OCI-LY7 (cell line): ENCODE results near the gene SHISA2.

Source experiments
- CTCF ChIP-seq: fragments of 200-600 bp; sonication (generic); conservative IDR thresholded peaks from 2 replicates; pipeline ENCODE4 v1.5.1; 2014; ENCODE audit warnings: mild to moderate bottlenecking, antibody characterized with exemption, low read length, moderate library complexity, mixed read lengths
- EZH2phosphoT487 ChIP-seq: fragments of 200-600 bp; sonication (generic); IDR thresholded peaks from 2 replicates; pipeline ENCODE4 v1.6.1; 2018; ENCODE audit warnings: low read depth, borderline replicate concordance, mild to moderate bottlenecking, mixed run types, antibody characterized with exemption, low read length, moderate library complexity, mixed read lengths

GRCh38 chr13:26007261-26008125 lies 44.3 kb downstream of the SHISA2 start:
- TF ChIP-seq CTCF (no peak), EZH2phosphoT487 (no peak)
